Activated CD4-positive, CD25-positive, alpha-beta regulatory T cell treated with anti-CD3 and anti-CD28 coated beads, Interleukin-2, amount 50 U/mL, for 16 hours (primary cell): ENCODE measurements around the gene SETX.
"Not testable (repeated sequence)": the region's sequence is repeated elsewhere in the genome, so short reads cannot be mapped to it uniquely, and the experiment has no call there.

Experiments
- DNase-seq: peaks from one replicate; pipeline ENCODE4 v3.0.0-alpha.2; 2020; ENCODE audit warnings: low read depth, low spot score

SETX gene, protein sequence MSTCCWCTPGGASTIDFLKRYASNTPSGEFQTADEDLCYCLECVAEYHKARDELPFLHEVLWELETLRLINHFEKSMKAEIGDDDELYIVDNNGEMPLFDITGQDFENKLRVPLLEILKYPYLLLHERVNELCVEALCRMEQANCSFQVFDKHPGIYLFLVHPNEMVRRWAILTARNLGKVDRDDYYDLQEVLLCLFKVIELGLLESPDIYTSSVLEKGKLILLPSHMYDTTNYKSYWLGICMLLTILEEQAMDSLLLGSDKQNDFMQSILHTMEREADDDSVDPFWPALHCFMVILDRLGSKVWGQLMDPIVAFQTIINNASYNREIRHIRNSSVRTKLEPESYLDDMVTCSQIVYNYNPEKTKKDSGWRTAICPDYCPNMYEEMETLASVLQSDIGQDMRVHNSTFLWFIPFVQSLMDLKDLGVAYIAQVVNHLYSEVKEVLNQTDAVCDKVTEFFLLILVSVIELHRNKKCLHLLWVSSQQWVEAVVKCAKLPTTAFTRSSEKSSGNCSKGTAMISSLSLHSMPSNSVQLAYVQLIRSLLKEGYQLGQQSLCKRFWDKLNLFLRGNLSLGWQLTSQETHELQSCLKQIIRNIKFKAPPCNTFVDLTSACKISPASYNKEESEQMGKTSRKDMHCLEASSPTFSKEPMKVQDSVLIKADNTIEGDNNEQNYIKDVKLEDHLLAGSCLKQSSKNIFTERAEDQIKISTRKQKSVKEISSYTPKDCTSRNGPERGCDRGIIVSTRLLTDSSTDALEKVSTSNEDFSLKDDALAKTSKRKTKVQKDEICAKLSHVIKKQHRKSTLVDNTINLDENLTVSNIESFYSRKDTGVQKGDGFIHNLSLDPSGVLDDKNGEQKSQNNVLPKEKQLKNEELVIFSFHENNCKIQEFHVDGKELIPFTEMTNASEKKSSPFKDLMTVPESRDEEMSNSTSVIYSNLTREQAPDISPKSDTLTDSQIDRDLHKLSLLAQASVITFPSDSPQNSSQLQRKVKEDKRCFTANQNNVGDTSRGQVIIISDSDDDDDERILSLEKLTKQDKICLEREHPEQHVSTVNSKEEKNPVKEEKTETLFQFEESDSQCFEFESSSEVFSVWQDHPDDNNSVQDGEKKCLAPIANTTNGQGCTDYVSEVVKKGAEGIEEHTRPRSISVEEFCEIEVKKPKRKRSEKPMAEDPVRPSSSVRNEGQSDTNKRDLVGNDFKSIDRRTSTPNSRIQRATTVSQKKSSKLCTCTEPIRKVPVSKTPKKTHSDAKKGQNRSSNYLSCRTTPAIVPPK (N-terminal part only)

DNA sequence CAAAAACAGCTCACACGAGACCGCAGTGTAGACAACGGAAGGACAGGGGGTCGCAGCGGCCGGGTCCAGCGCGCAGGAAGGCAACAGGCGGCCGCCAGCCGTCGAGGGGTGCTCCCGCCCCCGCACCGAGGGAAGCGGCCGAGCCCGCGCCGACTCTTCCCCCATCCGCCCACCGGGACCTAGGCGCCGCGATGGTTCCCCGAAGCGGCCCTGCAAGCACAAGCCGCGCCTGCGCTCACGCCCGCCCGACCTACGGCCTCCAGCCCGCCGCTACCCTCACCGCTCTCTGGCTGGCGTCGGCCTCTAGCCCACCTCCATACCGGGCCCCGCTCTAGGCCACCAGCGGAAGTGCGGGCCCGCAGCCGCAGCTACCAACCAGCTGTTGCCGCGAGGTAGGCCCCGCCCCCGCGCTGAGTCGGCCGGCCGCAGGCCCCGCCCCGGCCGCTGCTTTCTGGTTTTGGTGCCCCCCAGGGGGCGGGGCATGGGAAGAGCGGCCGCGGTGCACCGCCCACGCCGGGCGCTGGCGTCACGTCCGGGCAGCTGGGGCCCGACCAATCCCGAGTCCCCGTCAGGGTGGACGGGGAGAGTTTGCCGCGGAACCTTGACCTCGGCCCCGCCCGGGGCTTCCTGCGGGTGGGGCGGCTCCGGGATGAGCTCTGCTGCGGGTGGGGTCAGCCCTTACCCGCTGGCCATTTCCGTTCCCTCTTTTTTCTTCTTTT is at the start of gene SETX:
Gene SETX, minus strand, starts transcription at position 350 of the 719 bp plus-strand sequence. CDS start 5,558 bp downstream, outside the sequence.
- peak; percentile 90 for DNase-seq

DNA sequence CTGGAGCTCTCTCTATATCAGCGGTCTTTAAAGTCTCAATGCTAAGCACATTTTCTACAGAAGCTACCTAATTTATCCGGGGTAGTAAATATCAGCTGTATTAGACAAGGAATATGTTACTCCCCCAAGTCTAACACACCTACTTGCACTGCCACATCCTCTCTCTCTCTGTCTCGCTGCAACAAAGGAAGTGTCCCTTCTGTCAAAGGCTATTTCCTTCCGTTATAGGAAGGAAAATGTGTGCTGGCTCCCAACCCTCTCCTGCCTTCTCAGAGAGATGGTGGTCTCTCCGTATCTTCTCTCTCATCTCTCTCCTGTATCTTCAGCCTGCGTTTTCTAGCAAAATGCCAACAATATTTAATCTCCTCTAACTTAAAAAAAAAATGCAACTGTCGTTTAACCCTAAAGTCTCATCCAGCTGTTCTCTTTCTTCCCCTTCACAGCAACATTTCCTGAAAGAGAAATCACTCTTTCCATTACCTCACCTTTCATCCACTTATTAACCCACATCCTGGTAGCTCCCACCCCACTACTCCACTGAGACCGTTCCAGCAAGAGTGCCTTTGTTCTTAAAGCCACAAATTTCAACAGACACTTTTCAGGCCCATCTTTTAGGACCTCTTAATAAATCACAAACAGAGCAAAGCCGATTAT is 49.6 kb upstream of the SETX start:
- no peak for DNase-seq

DNA sequence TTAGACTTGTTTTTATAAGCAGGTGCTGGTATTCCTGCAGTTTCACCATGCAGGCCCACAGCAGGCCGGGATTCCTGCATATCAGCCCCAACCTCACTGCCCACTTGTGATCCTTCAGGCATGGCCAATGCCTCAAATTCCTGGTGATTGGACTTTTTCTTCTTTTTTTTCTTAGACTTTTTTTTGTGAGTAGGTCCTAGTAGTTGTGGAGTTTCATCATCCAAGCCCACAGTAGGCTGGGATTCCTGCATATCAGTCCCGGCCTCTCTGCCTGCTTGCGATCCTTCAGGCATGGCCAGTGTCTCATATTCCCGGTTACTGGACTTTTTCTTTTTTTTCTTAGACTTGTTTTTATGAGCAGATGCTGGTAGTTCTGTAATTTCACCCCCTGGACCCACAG is 47.0 kb upstream of the SETX start:
- no peak for DNase-seq

- no peak for DNase-seq
Measured at GRCh38 chr9:132395560-132395959, 40.8 kb upstream of the SETX start.

GRCh38 chr9:132391449-132391848 is 36.7 kb upstream of the SETX start:
- DNase-seq: no peak

- DNase-seq: no peak
Measured at GRCh38 chr9:132390966-132391365, 36.2 kb upstream of the SETX start.

GRCh38 chr9:132387133-132387532 is 32.3 kb upstream of the SETX start:
- DNase-seq: no peak

- DNase-seq: no peak
Measured at GRCh38 chr9:132384376-132384775, 29.6 kb upstream of the SETX start.

DNA sequence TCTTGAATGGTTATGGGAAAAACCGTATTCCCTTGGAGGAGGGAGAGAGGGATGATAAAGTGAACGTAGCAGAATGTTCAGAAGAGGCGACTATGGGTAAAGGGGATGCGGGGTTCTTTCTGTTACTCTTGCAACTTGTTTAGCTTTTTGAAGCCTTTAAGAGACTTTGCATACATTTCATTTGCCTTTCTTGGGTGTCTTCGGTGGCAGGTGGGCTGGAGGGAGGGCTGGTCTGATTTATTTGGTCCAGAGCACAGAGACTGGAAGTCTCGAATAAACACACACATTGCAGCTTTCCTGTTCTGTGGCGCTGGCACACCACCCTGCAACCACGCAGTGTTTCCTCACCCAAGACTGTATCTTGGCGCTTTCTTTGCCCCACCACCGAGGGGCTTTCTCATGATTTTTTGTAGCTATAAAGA is 28.7 kb upstream of the SETX start:
- DNase-seq: no peak

DNA sequence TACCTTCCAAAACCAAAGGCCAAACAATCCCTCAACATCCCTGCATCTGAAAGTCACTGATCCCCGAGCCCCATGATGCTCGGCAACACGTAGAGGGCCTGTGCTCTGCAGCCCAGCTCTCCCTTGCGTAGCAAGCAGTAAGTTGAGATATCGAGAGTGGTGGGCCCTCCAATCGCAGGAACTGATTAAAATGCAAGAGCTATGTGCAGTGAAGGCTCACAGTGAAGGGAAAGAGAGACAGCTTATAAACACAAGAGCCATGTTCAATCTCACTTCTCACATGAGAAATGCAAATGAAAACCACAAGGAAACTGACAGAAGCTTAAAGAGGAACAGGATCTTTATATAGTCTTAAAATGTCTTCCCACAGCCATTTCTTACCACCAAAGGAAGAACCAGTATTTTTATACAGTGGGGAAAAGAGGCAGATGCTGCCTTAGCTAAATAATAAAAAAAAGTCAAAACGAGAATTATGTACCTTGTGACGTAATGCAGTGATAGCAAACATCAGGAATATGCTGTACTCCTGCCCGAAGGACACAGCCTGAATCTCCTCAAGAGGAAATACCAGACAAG is 27.3 kb upstream of the SETX start:
- DNase-seq: no peak

- DNase-seq: not testable (repeated sequence)
Measured at GRCh38 chr9:132378416-132378815, 23.6 kb upstream of the SETX start.

DNA sequence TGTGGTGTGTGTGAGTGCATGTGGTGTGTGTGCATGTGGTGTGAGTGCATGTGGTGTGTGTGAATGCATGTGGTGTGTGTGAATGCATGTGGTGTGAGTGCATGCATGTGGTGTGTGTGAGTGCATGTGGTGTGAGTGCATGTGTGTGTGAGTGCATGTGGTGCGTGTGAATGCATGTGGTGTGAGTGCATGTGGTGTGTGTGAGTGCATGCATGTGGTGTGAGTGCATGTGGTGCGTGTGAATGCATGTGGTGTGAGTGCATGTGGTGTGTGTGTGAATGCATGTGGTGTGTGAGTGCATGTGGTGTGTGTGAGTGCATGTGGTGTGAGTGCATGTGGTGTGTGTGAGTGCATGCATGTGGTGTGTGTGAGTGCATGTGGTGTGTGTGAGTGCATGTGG is 23.0 kb upstream of the SETX start:
- not testable (repeated sequence) for DNase-seq

- DNase-seq: no peak
Measured at GRCh38 chr9:132372177-132373095, 17.6 kb upstream of the SETX start.

GRCh38 chr9:132370592-132370991 is 15.8 kb upstream of the SETX start:
- DNase-seq: no peak

GRCh38 chr9:132369421-132369820 is 14.6 kb upstream of the SETX start:
- no peak for DNase-seq

- no peak for DNase-seq
Measured at GRCh38 chr9:132367613-132368313, 13.0 kb upstream of the SETX start.

DNA sequence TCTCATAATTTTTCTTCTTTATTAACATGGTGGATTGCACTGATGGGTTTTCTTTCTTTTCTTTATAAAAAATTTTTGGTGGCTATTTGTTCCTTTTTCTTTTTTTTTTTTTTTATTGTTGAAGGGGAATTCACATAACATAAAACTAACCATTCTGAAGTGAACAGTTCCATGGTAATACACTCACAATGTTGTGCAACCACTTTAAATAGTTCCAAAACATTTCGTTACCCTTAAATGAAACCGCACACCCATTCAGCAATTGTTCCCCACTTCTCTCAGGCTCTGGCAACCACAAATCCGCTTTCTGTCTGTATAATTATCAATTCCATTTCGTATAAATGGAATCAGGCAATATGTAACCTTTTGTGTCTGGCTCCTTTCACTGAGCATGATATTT is 11.7 kb upstream of the SETX start:
- DNase-seq: no peak

DNA sequence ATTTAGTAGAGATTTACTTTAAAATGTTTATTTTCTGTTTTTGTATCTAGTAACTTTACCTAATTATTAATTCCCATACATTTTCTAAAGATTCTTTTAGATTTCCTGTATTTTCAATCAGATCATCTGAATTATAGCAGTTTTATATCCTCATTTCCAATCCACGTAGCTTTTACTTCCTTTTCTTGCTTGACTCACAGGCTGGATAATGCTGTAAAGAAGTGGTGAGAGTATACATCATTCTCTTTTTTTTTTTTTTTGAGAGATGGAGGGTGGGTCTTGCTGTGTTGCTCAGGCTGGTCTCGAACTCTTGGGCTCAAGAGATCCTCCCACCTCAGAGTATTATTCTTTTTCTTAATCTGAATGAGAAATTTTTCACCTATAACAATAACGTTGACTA is 11.2 kb upstream of the SETX start:
- no peak for DNase-seq

GRCh38 chr9:132364068-132364467 is 9.3 kb upstream of the SETX start:
- DNase-seq: no peak
